Stimulated activated memory B cell treated with anti-CD40 and anti-IgM and Interleukin-4, amounts not matched to agents 10 μg/mL and 1 μg/mL and 100 μg/mL, for 72 hours (primary cell): Measurements from ENCODE around the gene SPG7.
A peak's percentile ranks its signal among the peaks of the same experiment; 100 is the strongest.

Experiments
- ATAC-seq: fragments of 150-1000 bp; cut with Tn5 transposase; 2 replicates; pipeline ENCODE4 v1.10.0; 2021
- H3K27ac Mint-ChIP-seq: one replicate; pipeline ENCODE4 v1.8.0; 2022; ENCODE audit warnings: mild to moderate bottlenecking, mixed read lengths
- H3K27me3 Mint-ChIP-seq: one replicate; pipeline ENCODE4 v1.8.0; 2022; ENCODE audit warnings: mixed read lengths
- H3K36me3 Mint-ChIP-seq: one replicate; pipeline ENCODE4 v1.8.0; 2022; ENCODE audit warnings: mixed read lengths
- H3K4me1 Mint-ChIP-seq: one replicate; pipeline ENCODE4 v1.8.0; 2022; ENCODE audit warnings: mixed read lengths
- H3K4me3 Mint-ChIP-seq: one replicate; pipeline ENCODE4 v1.8.0; 2022; ENCODE audit warnings: mild to moderate bottlenecking, moderate library complexity, mixed read lengths
- H3K9me3 Mint-ChIP-seq: one replicate; pipeline ENCODE4 v1.8.0; 2022; ENCODE audit warnings: mixed read lengths

Gene SPG7

DNA sequence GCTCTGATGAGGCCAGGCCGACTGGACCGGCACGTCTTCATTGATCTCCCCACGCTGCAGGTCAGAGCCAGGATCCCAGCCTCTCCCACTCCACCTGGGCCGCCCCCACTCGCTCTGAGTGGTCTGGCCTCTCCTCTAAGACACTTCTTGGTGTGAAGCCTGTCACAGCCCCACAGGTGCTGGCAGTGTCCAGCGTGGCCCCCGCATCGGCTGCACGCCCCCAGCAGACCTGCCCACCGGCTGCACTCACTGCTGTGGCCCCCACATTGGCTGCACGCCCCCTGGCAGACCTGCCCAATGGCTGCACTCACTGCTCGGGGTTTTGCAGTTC lies 36.5 kb downstream of the SPG7 start:
- H3K4me1 Mint-ChIP-seq = peaks cover 12% of the 10 kb centered on the region
- no peaks in the 10 kb centered on the region for H3K27me3 Mint-ChIP-seq
- no peaks in the 10 kb centered on the region for H3K9me3 Mint-ChIP-seq
- no peak overlapping the region for H3K4me3 Mint-ChIP-seq
- peaks cover 68% of the 10 kb centered on the region for H3K36me3 Mint-ChIP-seq
- no peak for ATAC-seq
- H3K27ac Mint-ChIP-seq = no peak overlapping the region

GRCh38 chr16:89545044-89545830 lies 37.0 kb downstream of the SPG7 start:
- Mint-ChIP-seq H3K4me3 (no peak overlapping the region), H3K9me3 (no peaks in the 10 kb centered on the region), H3K36me3 (peaks cover 68% of the 10 kb centered on the region), H3K4me1 (peaks cover 12% of the 10 kb centered on the region), H3K27ac (no peak overlapping the region), H3K27me3 (no peaks in the 10 kb centered on the region)
- no peak for ATAC-seq

- no peak overlapping the region for H3K27ac Mint-ChIP-seq
- peaks cover 12% of the 10 kb centered on the region for H3K4me1 Mint-ChIP-seq
- H3K36me3 Mint-ChIP-seq = peaks cover 70% of the 10 kb centered on the region
- H3K27me3 Mint-ChIP-seq = no peaks in the 10 kb centered on the region
- ATAC-seq = no peak
- no peaks in the 10 kb centered on the region for H3K9me3 Mint-ChIP-seq
- no peak overlapping the region for H3K4me3 Mint-ChIP-seq
Measured at GRCh38 chr16:89545831-89546574, 37.8 kb downstream of the SPG7 start.

GRCh38 chr16:89546781-89547180 lies 38.6 kb downstream of the SPG7 start:
- H3K9me3 Mint-ChIP-seq = no peaks in the 10 kb centered on the region
- no peak for ATAC-seq
- peaks cover 73% of the 10 kb centered on the region for H3K36me3 Mint-ChIP-seq
- H3K4me1 Mint-ChIP-seq = peaks cover 12% of the 10 kb centered on the region
- H3K4me3 Mint-ChIP-seq = no peak overlapping the region
- no peaks in the 10 kb centered on the region for H3K27me3 Mint-ChIP-seq
- H3K27ac Mint-ChIP-seq = no peak overlapping the region

DNA sequence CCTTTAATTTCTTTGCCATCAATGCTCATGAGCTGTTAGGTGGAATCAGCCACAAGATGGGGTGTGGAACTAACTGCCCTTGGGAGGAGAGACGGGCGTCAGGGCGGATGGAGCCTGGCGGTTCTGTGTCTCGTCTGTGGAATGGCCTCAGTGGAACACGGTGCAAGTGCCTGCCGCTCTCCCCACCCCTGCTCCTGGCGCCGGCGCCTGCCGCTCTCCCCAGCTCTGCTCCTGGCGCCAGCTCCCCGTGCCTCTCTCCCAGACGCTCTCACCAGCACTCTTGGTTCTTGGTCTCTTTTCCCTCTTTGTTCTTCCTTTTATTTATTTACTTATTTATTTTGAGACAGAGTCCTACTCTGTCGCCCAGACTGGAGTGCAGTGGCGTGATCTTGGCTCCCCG lies 39.1 kb downstream of the SPG7 start:
- H3K4me1 Mint-ChIP-seq = peaks cover 12% of the 10 kb centered on the region
- no peak overlapping the region for H3K4me3 Mint-ChIP-seq
- no peak for ATAC-seq
- no peak overlapping the region for H3K27ac Mint-ChIP-seq
- peaks cover 77% of the 10 kb centered on the region for H3K36me3 Mint-ChIP-seq
- H3K9me3 Mint-ChIP-seq = no peaks in the 10 kb centered on the region
- no peaks in the 10 kb centered on the region for H3K27me3 Mint-ChIP-seq

DNA sequence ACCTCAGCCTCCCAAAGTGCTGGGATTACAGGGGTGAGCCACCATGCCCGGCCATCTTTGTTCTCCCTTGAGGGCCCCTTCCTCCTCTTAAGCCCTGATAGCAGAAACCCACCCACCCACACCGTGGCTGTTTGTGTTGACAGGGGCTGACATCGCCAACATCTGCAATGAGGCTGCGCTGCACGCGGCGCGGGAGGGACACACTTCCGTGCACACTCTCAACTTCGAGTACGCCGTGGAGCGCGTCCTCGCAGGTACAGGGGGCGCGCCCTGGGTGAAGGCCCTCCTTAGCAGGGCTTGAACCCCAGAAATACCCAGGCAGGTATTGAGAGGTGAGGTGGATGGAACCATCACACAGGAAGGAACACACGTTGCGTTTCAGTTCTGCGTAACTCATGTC lies 39.7 kb downstream of the SPG7 start:
- Mint-ChIP-seq H3K27ac (no peak overlapping the region), H3K36me3 (peaks cover 77% of the 10 kb centered on the region), H3K9me3 (no peaks in the 10 kb centered on the region), H3K27me3 (no peaks in the 10 kb centered on the region), H3K4me1 (peaks cover 12% of the 10 kb centered on the region), H3K4me3 (no peak overlapping the region)
- no peak for ATAC-seq

DNA sequence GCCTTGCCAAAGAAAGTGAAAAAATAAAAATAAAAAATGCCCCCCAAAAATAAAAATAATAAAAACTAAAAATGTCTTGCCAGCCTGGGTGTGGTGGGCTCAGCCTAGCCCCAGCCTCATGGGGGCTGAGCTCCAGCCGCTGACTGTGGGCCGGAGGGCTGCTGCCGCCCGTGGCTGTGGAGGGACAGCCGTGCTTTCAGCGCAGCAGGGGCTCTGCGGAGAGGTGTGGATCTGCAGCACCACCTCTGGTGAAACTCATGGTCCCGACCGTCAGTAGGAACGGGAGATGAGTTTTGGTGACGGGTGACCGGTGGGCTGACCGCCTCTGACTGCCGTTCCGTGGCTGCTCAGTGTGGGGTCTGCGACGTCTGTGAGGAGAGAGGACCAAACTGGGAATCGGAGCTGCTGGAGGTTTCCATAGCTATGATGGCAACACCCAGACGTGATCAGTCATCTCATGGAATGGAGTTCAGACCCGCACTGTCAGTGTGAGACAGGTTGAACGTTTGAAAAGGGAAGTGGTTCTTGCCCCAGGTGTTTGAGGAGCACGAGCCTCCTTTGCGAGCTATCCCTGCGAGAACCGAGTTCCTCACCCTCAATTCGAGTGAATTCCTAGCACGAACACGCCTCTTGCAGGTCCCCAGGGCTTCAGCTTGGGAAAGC lies 40.3 kb downstream of the SPG7 start:
- peak; percentile 24 for ATAC-seq
- Mint-ChIP-seq H3K27ac (no peak overlapping the region), H3K4me1 (peaks cover 12% of the 10 kb centered on the region), H3K27me3 (no peaks in the 10 kb centered on the region), H3K9me3 (no peaks in the 10 kb centered on the region), H3K36me3 (peaks cover 75% of the 10 kb centered on the region), H3K4me3 (no peak overlapping the region)

DNA sequence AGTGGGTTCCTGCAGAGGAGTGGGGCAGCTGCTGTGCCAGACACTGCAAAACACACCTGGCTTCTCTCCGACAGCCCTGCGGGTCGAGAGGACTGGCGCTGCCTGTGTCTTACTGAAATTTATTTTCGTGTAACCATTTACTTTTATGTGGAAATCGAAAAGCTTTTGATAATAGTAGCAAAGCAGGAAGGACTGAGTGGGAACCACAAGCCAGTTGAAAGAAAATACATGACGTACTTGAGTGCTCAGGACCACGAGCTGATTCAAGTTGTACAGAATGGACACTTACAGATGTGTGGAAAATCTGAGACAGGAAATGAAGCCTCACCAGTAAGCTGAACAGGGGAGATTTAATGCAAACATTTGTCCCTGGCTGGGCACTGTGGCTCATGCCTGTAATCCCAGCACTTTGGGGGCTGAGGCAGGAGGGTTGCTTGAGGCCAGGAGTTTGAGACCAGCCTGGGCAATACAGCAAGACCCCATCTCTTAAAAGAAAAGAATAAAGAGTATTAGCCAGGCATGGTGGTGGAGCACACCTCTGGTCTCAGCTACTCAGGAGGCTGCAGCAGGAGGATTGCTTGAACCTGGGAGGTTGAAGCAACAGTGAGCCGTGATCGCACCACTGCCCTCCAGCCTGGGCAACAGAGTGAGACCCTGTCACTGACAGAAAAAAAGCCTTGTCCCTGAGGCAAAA lies 41.0 kb downstream of the SPG7 start:
- H3K27me3 Mint-ChIP-seq = no peaks in the 10 kb centered on the region
- peaks cover 76% of the 10 kb centered on the region for H3K36me3 Mint-ChIP-seq
- ATAC-seq = no peak
- peaks cover 12% of the 10 kb centered on the region for H3K4me1 Mint-ChIP-seq
- no peaks in the 10 kb centered on the region for H3K9me3 Mint-ChIP-seq
- no peak overlapping the region for H3K27ac Mint-ChIP-seq
- no peak overlapping the region for H3K4me3 Mint-ChIP-seq

GRCh38 chr16:89550421-89551007 lies 42.3 kb downstream of the SPG7 start:
- Mint-ChIP-seq H3K27ac (no peak overlapping the region), H3K27me3 (no peaks in the 10 kb centered on the region), H3K9me3 (no peaks in the 10 kb centered on the region), H3K4me3 (no peak overlapping the region), H3K4me1 (peaks cover 12% of the 10 kb centered on the region), H3K36me3 (peaks cover 73% of the 10 kb centered on the region)
- no peak for ATAC-seq

- H3K9me3 Mint-ChIP-seq = no peaks in the 10 kb centered on the region
- ATAC-seq = no peak
- H3K27me3 Mint-ChIP-seq = no peaks in the 10 kb centered on the region
- H3K36me3 Mint-ChIP-seq = peaks cover 76% of the 10 kb centered on the region
- no peak overlapping the region for H3K4me3 Mint-ChIP-seq
- H3K4me1 Mint-ChIP-seq = peaks cover 12% of the 10 kb centered on the region
- H3K27ac Mint-ChIP-seq = no peak overlapping the region
Measured at GRCh38 chr16:89552329-89552728, 44.1 kb downstream of the SPG7 start.

GRCh38 chr16:89552913-89553312 lies 44.7 kb downstream of the SPG7 start:
- Mint-ChIP-seq H3K27ac (no peak overlapping the region), H3K4me1 (peaks cover 18% of the 10 kb centered on the region), H3K4me3 (no peak overlapping the region), H3K36me3 (peaks cover 70% of the 10 kb centered on the region), H3K27me3 (no peaks in the 10 kb centered on the region), H3K9me3 (no peaks in the 10 kb centered on the region)
- no peak for ATAC-seq

DNA sequence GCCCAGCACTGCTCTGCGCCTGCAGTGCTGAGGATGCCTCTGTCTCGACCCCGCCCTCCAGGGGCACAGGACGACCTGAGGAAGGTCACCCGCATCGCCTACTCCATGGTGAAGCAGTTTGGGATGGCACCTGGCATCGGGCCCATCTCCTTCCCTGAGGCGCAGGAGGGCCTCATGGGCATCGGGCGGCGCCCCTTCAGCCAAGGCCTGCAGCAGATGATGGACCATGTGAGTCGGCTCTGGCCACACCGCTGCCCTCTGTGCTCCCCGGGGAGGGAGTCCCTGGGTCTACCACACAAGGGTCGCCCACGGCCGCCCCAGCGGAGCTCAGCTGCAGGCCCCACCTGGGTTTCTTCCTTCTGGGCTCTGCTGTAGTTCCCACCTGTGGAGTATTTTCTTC lies 45.5 kb downstream of the SPG7 start:
- peaks cover 62% of the 10 kb centered on the region for H3K36me3 Mint-ChIP-seq
- peaks cover 13% of the 10 kb centered on the region for H3K4me1 Mint-ChIP-seq
- H3K27ac Mint-ChIP-seq = no peak overlapping the region
- no peaks in the 10 kb centered on the region for H3K27me3 Mint-ChIP-seq
- ATAC-seq = no peak
- no peaks in the 10 kb centered on the region for H3K9me3 Mint-ChIP-seq
- no peak overlapping the region for H3K4me3 Mint-ChIP-seq

DNA sequence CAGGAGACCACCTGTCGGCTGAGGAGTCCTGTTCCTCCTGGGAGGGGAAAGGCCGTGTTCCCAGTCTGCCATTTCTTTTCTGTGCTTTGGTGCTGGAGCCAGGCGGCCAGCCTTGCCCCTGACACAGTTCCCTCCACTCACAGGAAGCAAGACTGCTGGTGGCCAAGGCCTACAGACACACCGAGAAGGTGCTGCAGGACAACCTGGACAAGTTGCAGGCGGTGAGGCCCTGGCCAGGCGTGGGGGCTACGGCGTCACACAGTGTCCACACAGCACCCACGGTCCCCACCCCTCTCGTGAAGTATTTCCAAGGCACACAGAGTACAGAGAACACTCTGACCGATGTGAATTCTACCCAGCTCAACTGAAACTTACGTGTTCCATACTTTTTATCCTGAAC lies 46.1 kb downstream of the SPG7 start:
- ATAC-seq = no peak
- Mint-ChIP-seq H3K4me3 (no peak overlapping the region), H3K9me3 (no peaks in the 10 kb centered on the region), H3K27me3 (no peaks in the 10 kb centered on the region), H3K4me1 (peaks cover 9% of the 10 kb centered on the region), H3K27ac (no peak overlapping the region), H3K36me3 (peaks cover 56% of the 10 kb centered on the region)

DNA sequence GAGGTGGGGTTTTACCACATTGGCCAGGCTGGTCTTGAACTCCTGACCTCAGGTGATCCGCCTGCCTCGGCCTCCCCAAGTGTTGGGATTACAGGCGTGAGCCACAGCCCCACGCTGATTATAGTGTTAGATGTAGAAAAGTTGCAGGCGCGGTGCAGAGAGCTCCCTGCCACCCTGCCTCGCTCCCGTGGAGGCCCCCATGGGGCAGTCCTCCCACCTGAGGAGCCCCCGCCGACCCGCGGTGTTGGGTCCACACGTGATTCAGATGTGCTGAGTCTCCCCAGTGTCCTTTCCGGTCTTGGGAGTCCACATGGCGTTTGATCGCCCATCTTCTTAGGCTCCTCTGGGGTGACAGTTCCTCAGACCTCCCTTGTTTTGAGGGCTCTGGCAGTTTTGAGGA lies 47.1 kb downstream of the SPG7 start:
- Mint-ChIP-seq H3K36me3 (peaks cover 47% of the 10 kb centered on the region), H3K9me3 (no peaks in the 10 kb centered on the region), H3K27ac (no peak overlapping the region), H3K4me3 (no peak overlapping the region), H3K27me3 (no peaks in the 10 kb centered on the region), H3K4me1 (peaks cover 15% of the 10 kb centered on the region)
- no peak for ATAC-seq

- no peaks in the 10 kb centered on the region for H3K9me3 Mint-ChIP-seq
- no peak overlapping the region for H3K4me3 Mint-ChIP-seq
- no peak for ATAC-seq
- peaks cover 15% of the 10 kb centered on the region for H3K4me1 Mint-ChIP-seq
- no peak overlapping the region for H3K27ac Mint-ChIP-seq
- H3K27me3 Mint-ChIP-seq = no peaks in the 10 kb centered on the region
- H3K36me3 Mint-ChIP-seq = peaks cover 41% of the 10 kb centered on the region
Measured at GRCh38 chr16:89555780-89556179, 47.6 kb downstream of the SPG7 start.
